Kidney (tissue), 14 donors: Measurements from ENCODE around the gene GOLGA2. TPM values are rescaled to one million over a fixed set of nuclear protein-coding genes. Genes with fewer than 3 reads are reported as not detected.

ENCODE experiments used
- DNase-seq, 5 donors: peaks; one replicate each; pipeline ENCODE4 v3.0.0-alpha.2; 2013 to 2020
- FAIRE-seq: peaks from 2 replicates; lab custom pipeline; 2012; peaks lifted over from hg19 to GRCh38; lab: Jason Lieb, UNC
- H3K27ac ChIP-seq, 2 donors: one replicate each; pipeline ENCODE4 v1.7.0; 2013; ENCODE audit warnings: low read depth in 2 of 2, low read length in 2 of 2, inconsistent platforms in 1 of 2
- H3K27me3 ChIP-seq: one replicate; pipeline ENCODE4 v1.7.1; 2013; ENCODE audit warnings: low read length, inconsistent platforms; ENCODE audit not compliant: control insufficient read depth, insufficient read depth
- H3K36me3 ChIP-seq, 3 donors: one replicate each; pipeline versions ENCODE4 v1.7.0 to v1.7.1; 2013; ENCODE audit warnings: low read length in 3 of 3, control low read depth in 1 of 3, inconsistent platforms in 1 of 3; ENCODE audit not compliant: insufficient read depth in 3 of 3, control insufficient read depth in 2 of 3
- H3K4me1 ChIP-seq, 3 donors: one replicate each; pipeline versions ENCODE4 v1.7.0 to v1.7.1; 2013; ENCODE audit warnings: low read length in 3 of 3, inconsistent platforms in 1 of 3, low read depth in 1 of 3; ENCODE audit not compliant: control insufficient read depth in 2 of 3, insufficient read depth in 2 of 3
- H3K4me3 ChIP-seq, 3 donors: one replicate each; pipeline versions ENCODE4 v1.7.0 to v1.8.1; 2013; ENCODE audit warnings: low read length in 3 of 3, control low read depth in 1 of 3, inconsistent platforms in 1 of 3
- H3K9ac ChIP-seq, 3 donors: one replicate each; pipeline versions ENCODE4 v1.7.0 to v1.7.1; 2013; ENCODE audit warnings: low read length in 3 of 3, control low read depth in 1 of 3, inconsistent platforms in 1 of 3
- H3K9me3 ChIP-seq, 3 donors: one replicate each; pipeline versions ENCODE4 v1.7.0 to v1.7.1; 2013; ENCODE audit warnings: low read length in 3 of 3, control low read depth in 1 of 3, inconsistent platforms in 1 of 3; ENCODE audit not compliant: control insufficient read depth in 2 of 3, insufficient read depth in 1 of 3
- CTCF ChIP-seq: IDR thresholded peaks from 3 replicates; pipeline ENCODE4 v1.5.1; 2012; ENCODE audit warnings: mild to moderate bottlenecking, moderate library complexity, borderline replicate concordance; ENCODE audit not compliant: insufficient read depth; ENCODE audit errors: extremely low read depth
- intact Hi-C: fragments of 100-400 bp; cut with DNase I; formaldehyde crosslinking; loops from one replicate; pipeline ENCODE4 v1.11.1; 2022
- polyA plus RNA-seq: library from polyadenylated mRNA; stranded (reverse); fragments of 350-450 nt; fragmentation: Illumina TruSeq; extraction: RNeasy Lipid Tissue Mini Kit (QIAGEN cat#74804); gene quantifications from one replicate; pipeline ENCODE4 v1.2.3, GENCODE V29; 2014; ENCODE audit warnings: low read depth, low replicate concordance; ENCODE audit not compliant: insufficient read depth
- total RNA-seq: library from RNA; stranded (reverse); fragmentation: NEBNext Ultra II Directional; extraction: Animal tissue kit (Norgen Biotek cat#: 25700); gene quantifications from one replicate; pipeline ENCODE4 v1.2.1, GENCODE V29; 2021
- donor health status: control.
- donor health status: control.
- donor health status: control.
- donor health status: control.
- donor health status: control.
- donor health status: DM: yes; HTN: yes; CAD: no.
- donor health status: Normal renal cell carcinoma (clear cell type).

The GOLGA2 gene
- total and polyA plus RNA-seq, 2 donors from 2014 or later: 42.9 to 79.7 TPM

- DNase-seq (no peak), FAIRE-seq (no peak)
- H3K36me3 ChIP-seq: peaks cover 8 to 22% (median 13%) of the 10 kb centered on the region in 3 donors
- no peak overlapping the region for H3K9ac ChIP-seq
- H3K4me3 ChIP-seq: no peak overlapping the region
- H3K27me3 ChIP-seq: no peaks in the 10 kb centered on the region
- no peaks in the 10 kb centered on the region for H3K9me3 ChIP-seq
- intact Hi-C loops: no loop called here
- TF ChIP-seq CTCF: no peak
- no peak overlapping the region for H3K27ac ChIP-seq
- H3K4me1 ChIP-seq: peaks cover 0 to 4% (median 3%) of the 10 kb centered on the region in 3 donors
These were observed 40.6 kb upstream of the GOLGA2 start for GRCh38 chr9:128316421-128316820.

GRCh38 chr9:128314697-128315096 lies 38.9 kb upstream of the GOLGA2 start:
- DNase-seq: no peak
- no peaks in the 10 kb centered on the region for H3K9me3 ChIP-seq
- TF ChIP-seq CTCF: no peak
- H3K27me3 ChIP-seq: no peaks in the 10 kb centered on the region
- no peaks in the 10 kb centered on the region for H3K4me1 ChIP-seq
- peaks cover 5 to 29% (median 19%) of the 10 kb centered on the region in 3 donors for H3K36me3 ChIP-seq
- H3K9ac ChIP-seq: no peak overlapping the region
- FAIRE-seq: no peak
- no peak overlapping the region for H3K27ac ChIP-seq
- intact Hi-C loops: no loop called here
- no peak overlapping the region for H3K4me3 ChIP-seq

- intact Hi-C loops: no loop called here
- DNase-seq: no peak
- no peak overlapping the region for H3K9ac ChIP-seq
- H3K36me3 ChIP-seq: peaks cover 5 to 26% (median 21%) of the 10 kb centered on the region in 3 donors
- no peak overlapping the region for H3K27ac ChIP-seq
- no peak for FAIRE-seq
- H3K4me3 ChIP-seq: no peak overlapping the region
- TF ChIP-seq CTCF: no peak
- no peaks in the 10 kb centered on the region for H3K9me3 ChIP-seq
- H3K4me1 ChIP-seq: no peaks in the 10 kb centered on the region
- H3K27me3 ChIP-seq: no peaks in the 10 kb centered on the region
These were observed 34.7 kb upstream of the GOLGA2 start for GRCh38 chr9:128310461-128310860.

GRCh38 chr9:128309551-128309950 lies 33.7 kb upstream of the GOLGA2 start:
- H3K9me3 ChIP-seq: no peaks in the 10 kb centered on the region
- intact Hi-C loops: no loop called here
- no peak overlapping the region for H3K27ac ChIP-seq
- FAIRE-seq: no peak
- H3K36me3 ChIP-seq: peaks cover 0 to 20% (median 17%) of the 10 kb centered on the region in 3 donors
- H3K4me3 ChIP-seq: no peak overlapping the region
- no peak for DNase-seq
- H3K4me1 ChIP-seq: no peaks in the 10 kb centered on the region
- TF ChIP-seq CTCF: no peak
- H3K27me3 ChIP-seq: no peaks in the 10 kb centered on the region
- no peak overlapping the region for H3K9ac ChIP-seq
